GM12891 (cell line): ENCODE measurements around the gene NEDD9. TPM values are rescaled to one million over a fixed set of nuclear protein-coding genes. Genes with fewer than 3 reads are reported as not detected.

Source experiments
- DNase-seq: peaks from one replicate; pipeline ENCODE4 v3.0.0; 2011; ENCODE audit warnings: low spot score; ENCODE audit not compliant: insufficient read length
- FAIRE-seq: peaks from 2 replicates; lab custom pipeline; 2011; peaks lifted over from hg19 to GRCh38; lab: Jason Lieb, UNC
- PAX5 ChIP-seq: IDR thresholded peaks from 2 replicates; pipeline ENCODE4 v1.6.1; 2011; ENCODE audit warnings: low read length, moderate library complexity, mild to moderate bottlenecking; ENCODE audit not compliant: insufficient read depth, severe bottlenecking
- POLR2A ChIP-seq: IDR thresholded peaks from 2 replicates; pipeline ENCODE4 v1.6.1; 2011; ENCODE audit warnings: low read depth, low read length, control low read depth
- POLR2AphosphoS5 ChIP-seq: IDR thresholded peaks from 2 replicates; pipeline ENCODE4 v1.6.1; 2011; ENCODE audit warnings: low read depth, low read length, control low read depth
- POU2F2 ChIP-seq: IDR thresholded peaks from 2 replicates; pipeline ENCODE4 v1.6.1; 2011; ENCODE audit warnings: low read depth, mild to moderate bottlenecking, control low read depth, low read length, moderate library complexity
- SPI1 ChIP-seq: IDR thresholded peaks from 2 replicates; pipeline ENCODE4 v1.6.1; 2011; ENCODE audit warnings: low read depth, low read length, control low read depth
- TAF1 ChIP-seq: IDR thresholded peaks from 2 replicates; pipeline ENCODE4 v1.6.1; 2011; ENCODE audit warnings: low read depth, low read length, control low read depth
- polyA plus RNA-seq: library from polyadenylated mRNA; unstranded; fragments of >200 nt; gene quantifications from one replicate; pipeline ENCODE4 v1.2.1, GENCODE V29; 2012; ENCODE audit warnings: low read depth, missing spikeins, inconsistent platforms; ENCODE audit not compliant: missing spikeins

Gene NEDD9, protein sequence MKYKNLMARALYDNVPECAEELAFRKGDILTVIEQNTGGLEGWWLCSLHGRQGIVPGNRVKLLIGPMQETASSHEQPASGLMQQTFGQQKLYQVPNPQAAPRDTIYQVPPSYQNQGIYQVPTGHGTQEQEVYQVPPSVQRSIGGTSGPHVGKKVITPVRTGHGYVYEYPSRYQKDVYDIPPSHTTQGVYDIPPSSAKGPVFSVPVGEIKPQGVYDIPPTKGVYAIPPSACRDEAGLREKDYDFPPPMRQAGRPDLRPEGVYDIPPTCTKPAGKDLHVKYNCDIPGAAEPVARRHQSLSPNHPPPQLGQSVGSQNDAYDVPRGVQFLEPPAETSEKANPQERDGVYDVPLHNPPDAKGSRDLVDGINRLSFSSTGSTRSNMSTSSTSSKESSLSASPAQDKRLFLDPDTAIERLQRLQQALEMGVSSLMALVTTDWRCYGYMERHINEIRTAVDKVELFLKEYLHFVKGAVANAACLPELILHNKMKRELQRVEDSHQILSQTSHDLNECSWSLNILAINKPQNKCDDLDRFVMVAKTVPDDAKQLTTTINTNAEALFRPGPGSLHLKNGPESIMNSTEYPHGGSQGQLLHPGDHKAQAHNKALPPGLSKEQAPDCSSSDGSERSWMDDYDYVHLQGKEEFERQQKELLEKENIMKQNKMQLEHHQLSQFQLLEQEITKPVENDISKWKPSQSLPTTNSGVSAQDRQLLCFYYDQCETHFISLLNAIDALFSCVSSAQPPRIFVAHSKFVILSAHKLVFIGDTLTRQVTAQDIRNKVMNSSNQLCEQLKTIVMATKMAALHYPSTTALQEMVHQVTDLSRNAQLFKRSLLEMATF
- 31.6 TPM for polyA plus RNA-seq

DNA sequence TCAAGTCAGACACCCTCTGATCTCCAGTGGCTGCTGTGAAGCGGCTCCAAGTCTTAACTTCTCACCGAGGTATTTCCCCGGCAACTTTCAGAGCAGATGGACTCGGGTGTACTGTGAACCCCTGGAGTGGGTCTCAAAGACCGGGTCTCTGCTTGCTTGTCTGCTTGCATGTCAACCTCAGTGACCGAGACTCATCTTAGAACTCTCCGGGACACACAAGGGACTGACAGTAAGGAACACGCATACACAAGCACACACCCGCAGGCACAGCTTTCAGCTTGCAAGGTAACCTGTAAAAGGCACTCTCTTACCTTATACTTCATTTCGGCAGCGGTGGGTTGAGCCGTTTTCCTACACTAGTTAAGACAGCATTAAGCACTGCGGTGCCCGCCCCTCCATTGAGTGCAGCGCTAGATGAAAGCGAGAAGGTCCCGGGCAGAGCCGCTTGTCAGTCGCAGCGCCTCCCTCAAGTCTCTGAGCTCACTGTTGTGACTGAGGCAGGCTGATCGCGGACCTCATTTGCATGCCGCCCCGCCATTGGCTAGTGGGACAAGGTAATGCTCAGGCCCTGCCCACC, at the start of gene NEDD9:
NEDD9 (minus strand) TSS at position 476 of the 577 bp plus-strand sequence; CDS start at position 323, 153 bp downstream.
- DNase-seq (peak; percentile 82), FAIRE-seq (peak; percentile 89)
- TF ChIP-seq POLR2A (peak; percentile 93), POU2F2 (peak; percentile 96), POLR2AphosphoS5 (peak; percentile 89), SPI1 (no peak), TAF1 (peak; percentile 82), PAX5 (no peak)

DNA sequence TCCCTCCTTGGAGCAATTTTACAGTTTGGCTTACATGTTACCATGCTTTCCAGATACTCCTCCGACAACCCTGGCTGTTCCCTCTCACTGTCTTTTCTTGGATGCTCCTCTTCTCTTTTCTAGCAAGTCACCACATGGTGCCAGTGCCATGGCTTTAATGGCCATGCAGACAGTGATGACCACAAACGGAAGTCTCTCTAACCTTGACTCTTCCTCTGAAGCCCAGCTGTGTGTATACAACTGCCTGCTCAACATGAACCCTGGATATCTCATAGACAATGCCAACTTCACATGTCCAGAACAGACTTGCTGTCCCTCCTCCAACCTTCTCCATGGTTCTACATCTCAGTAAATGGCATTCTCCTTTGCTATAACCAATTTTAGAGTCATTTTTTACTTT, 49.8 kb upstream of the NEDD9 start:
- TF ChIP-seq POLR2A (no peak), POU2F2 (no peak), SPI1 (no peak), TAF1 (no peak), POLR2AphosphoS5 (no peak), PAX5 (no peak)
- FAIRE-seq = no peak
- DNase-seq = no peak

DNA sequence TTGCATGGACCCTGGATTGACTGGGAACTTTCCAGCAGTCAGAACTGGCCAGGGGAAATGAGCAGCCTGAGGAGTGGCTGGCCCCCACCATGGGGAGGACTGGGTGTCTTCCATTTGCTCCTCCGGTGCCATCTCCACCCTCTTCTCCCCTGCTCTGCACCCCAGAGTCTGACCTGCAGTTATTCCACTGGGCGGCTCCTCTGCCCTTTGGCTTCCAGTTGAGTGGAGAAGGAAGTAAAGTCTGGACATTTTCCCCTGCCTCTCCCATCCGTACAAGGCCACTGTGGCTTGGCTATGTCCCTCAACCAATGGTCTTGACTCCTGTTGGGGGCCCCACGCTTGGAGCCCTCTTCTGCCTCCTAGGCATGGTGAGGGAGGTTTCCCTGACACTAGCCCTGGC, 47.9 kb upstream of the NEDD9 start:
- no peak for TF ChIP-seq POLR2A
- TF ChIP-seq POLR2AphosphoS5 = no peak
- TF ChIP-seq PAX5 = no peak
- TF ChIP-seq SPI1 = no peak
- TF ChIP-seq POU2F2 = no peak
- TF ChIP-seq TAF1 = no peak
- no peak for DNase-seq
- FAIRE-seq = no peak

DNA sequence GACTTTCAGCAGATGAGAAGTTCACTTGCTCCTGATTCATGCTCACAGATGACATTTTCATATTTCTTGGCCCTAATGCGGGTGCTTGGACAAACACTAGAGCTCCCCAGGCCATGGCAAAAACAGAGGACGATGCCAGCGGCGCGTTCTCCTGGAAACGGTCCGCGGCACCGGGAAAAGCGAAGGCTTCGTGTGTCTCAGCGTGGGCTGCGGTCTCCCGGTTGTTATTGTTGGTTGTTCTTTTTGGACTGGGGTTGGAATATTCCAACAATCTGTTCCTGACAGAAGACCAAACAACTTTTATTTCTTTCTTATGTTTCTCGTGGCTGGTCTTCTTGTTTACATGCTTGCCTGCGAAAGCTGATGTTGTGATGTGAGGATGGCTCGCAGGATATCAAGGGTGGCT, 46.8 kb upstream of the NEDD9 start:
- FAIRE-seq (no peak), DNase-seq (no peak)
- TF ChIP-seq POLR2AphosphoS5 = no peak
- no peak for TF ChIP-seq POU2F2
- TF ChIP-seq PAX5 = no peak
- no peak for TF ChIP-seq TAF1
- no peak for TF ChIP-seq POLR2A
- TF ChIP-seq SPI1 = no peak

DNA sequence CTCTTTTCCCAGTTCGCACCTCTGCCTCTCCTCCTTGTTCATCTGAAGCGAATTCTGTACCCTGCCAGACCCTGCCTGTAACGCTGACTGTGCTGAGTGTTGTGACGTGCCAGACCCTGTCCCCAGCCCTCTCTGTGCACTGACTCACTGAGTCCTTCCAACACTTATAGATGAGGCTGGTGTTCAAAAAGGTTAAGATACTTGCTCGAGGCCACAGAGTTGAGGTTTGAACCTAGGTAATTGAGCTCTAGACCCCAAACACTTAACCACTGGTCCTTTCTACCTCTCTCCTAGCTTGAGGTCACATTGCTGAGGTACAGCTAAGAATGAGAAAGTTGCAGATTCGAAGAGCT, 45.7 kb upstream of the NEDD9 start:
- DNase-seq (no peak), FAIRE-seq (no peak)
- no peak for TF ChIP-seq POLR2AphosphoS5
- no peak for TF ChIP-seq TAF1
- no peak for TF ChIP-seq PAX5
- no peak for TF ChIP-seq POU2F2
- TF ChIP-seq SPI1 = no peak
- TF ChIP-seq POLR2A = no peak

DNA sequence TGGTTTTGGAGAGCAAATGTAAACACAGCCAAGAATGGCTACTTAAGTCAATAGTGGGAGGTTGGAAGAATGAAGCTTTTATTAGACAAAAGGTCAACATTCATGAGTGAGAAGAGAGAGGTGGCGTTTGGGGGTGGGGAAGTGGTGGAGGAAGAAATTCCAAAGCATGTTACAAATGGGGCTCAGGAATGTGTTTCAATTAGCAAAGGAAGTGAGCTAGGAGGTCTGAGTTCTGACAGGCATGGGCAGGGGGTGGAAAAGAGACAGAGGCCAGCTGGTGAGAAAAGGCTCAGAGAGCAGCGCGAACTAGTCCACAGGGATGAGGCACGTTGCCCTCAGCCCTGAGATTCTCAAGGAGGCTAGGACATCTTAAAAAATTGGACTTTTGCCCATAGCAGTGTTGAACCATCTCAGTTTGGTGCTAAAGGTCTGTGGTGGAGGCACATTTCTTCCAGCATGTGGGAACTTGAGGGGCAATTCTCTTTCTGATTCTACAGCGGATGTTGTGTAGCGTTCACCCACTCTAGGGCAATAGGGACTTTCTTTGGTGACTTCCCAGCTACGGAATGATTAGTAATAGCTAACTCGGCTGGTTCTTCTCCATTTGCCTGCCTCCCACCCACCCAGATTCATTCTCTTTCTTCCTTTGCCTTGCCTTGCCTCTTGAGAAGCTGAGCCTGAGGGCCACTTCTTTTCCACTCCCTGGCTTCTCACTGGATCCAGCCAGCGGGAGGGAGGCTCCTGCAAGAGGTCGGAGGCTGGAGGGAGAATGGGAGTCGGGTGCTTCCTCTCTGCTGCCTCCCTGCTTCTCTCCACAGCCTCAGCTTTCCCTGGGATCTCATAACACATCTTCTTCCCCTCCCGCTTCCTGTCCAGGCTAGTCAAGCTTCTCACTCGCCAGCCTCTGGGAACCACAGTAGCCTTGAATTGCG, 45.1 kb upstream of the NEDD9 start:
- DNase-seq (no peak), FAIRE-seq (no peak)

DNA sequence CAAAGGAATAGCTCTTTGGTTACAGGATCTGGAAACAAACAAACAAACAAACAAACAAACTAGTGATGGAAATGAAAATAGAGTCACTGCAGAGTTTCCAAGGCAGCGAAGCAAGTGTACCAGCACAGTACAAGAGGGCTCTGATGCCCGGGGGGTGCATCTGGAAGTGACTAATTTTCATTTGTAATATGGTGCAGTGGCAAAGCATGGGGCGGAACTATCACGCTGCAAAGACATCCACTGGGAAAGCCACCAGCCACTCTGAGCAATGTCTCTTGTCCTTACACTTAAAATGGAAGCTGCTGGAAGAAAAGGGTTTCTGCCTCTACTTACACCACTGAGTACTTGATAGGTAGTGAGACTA, 44.4 kb upstream of the NEDD9 start:
- FAIRE-seq = no peak
- no peak for DNase-seq

More for the DNA sequence above, 45.1 kb upstream of the NEDD9 start:
- TF ChIP-seq POLR2A = no peak; the same call in 1 of the 2 replicates
- TF ChIP-seq PAX5 = no peak
- 0 out of 2 replicates have a peak, but pooled peaks have one; percentile 14 for TF ChIP-seq POLR2AphosphoS5
- peak; percentile 35; the same call in 1 of the 2 replicates for TF ChIP-seq TAF1
- TF ChIP-seq POU2F2 = no peak
- peak; percentile 5; the same call in 1 of the 2 replicates for TF ChIP-seq SPI1

DNA sequence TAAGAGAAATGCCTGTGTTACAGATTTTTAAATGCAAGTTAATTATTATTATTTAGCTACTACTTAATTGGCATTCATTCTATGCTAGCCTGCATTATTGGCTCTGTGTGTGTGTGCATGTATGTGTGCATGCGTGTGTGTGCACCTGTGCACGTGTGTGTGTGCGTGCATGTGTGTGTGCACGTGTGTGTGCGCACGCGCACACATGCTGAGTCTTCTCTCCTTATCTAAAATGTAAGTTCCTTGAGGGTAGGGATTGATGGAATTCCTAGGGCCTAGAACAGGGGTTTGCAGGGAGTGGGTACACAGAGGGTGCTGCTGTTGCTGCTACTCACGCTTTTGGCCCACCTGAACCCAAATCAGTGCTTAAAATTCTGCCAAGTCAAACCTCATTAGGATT, 43.8 kb upstream of the NEDD9 start:
- DNase-seq = no peak
- FAIRE-seq = no peak
- TF ChIP-seq SPI1 (no peak), POLR2AphosphoS5 (no peak), POLR2A (no peak), POU2F2 (no peak), TAF1 (no peak), PAX5 (no peak)

More for the DNA sequence above, 44.4 kb upstream of the NEDD9 start:
- no peak for TF ChIP-seq PAX5
- TF ChIP-seq TAF1 = no peak
- TF ChIP-seq POLR2AphosphoS5 = no peak
- TF ChIP-seq POU2F2 = no peak
- no peak for TF ChIP-seq SPI1
- TF ChIP-seq POLR2A = no peak
